CD14-positive monocyte (primary cell): ENCODE data around the gene NRXN3. TPM values are rescaled to one million over a fixed set of nuclear protein-coding genes. Genes with fewer than 3 reads are reported as not detected.

ENCODE experiments used
- DNase-seq, 3 donors: peaks; one replicate each; pipeline ENCODE4 v3.0.0-alpha.2; 2011 to 2022
- H2AFZ ChIP-seq: 2 replicates; pipeline ENCODE4 v1.6.0; 2012; ENCODE audit warnings: mild to moderate bottlenecking, low read depth, low read length, inconsistent platforms; ENCODE audit not compliant: insufficient read depth, poor library complexity, severe bottlenecking
- H3K27ac ChIP-seq, 2 donors: 1 replicate in 1 of 2; 2 replicates in 1 of 2; pipeline ENCODE4 v1.5.1; 2012 to 2013; ENCODE audit warnings: low read length in 2 of 2, control low read depth in 1 of 2, inconsistent platforms in 1 of 2, low read depth in 1 of 2, mild to moderate bottlenecking in 1 of 2
- H3K27me3 ChIP-seq, 2 donors: one replicate each; pipeline versions ENCODE4 v1.6.0 to v1.6.1; 2011 to 2013; ENCODE audit warnings: low read length in 2 of 2; ENCODE audit not compliant: control insufficient read depth in 2 of 2, insufficient read depth in 2 of 2
- H3K36me3 ChIP-seq, 2 donors: replicated peaks in 1 of 2; 1 replicate in 1 of 2; 2 replicates in 1 of 2; pipeline versions ENCODE4 v1.5.1 to v1.6.1; 2012 to 2013; ENCODE audit warnings: low read length in 2 of 2, control low read depth in 1 of 2, inconsistent platforms in 1 of 2, mild to moderate bottlenecking in 1 of 2; ENCODE audit not compliant: insufficient read depth in 2 of 2, control insufficient read depth in 1 of 2
- H3K4me1 ChIP-seq, 2 donors: 1 replicate in 1 of 2; 2 replicates in 1 of 2; pipeline versions ENCODE4 v1.5.1 to v1.6.1; 2012 to 2013; ENCODE audit warnings: low read length in 2 of 2, control low read depth in 1 of 2, inconsistent platforms in 1 of 2, mild to moderate bottlenecking in 1 of 2, moderate library complexity in 1 of 2; ENCODE audit not compliant: insufficient read depth in 2 of 2, control insufficient read depth in 1 of 2
- H3K4me2 ChIP-seq: replicated peaks from 2 replicates; pipeline ENCODE3; 2012; ENCODE audit warnings: low read length, moderate library complexity, mild to moderate bottlenecking; ENCODE audit not compliant: poor library complexity, severe bottlenecking; ENCODE audit errors: extremely low read depth
- H3K4me3 ChIP-seq, 3 experiments: fragments of 200-600 bp in 1 of 3; sonication (generic) in 1 of 3; replicated peaks in 1 of 3; 1 replicate in 2 of 3; 2 replicates in 1 of 3; pipeline ENCODE4 v1.5.1; 2011 to 2013; ENCODE audit warnings: low read length in 3 of 3, mild to moderate bottlenecking in 3 of 3, control low read depth in 2 of 3, low read depth in 2 of 3, inconsistent platforms in 1 of 3, moderate library complexity in 1 of 3
- H3K79me2 ChIP-seq: 2 replicates; pipeline ENCODE4 v1.6.0; 2012; ENCODE audit warnings: mild to moderate bottlenecking, control low read depth, inconsistent platforms, low read length, moderate library complexity; ENCODE audit not compliant: insufficient read depth
- H3K9ac ChIP-seq: 2 replicates; pipeline ENCODE4 v1.6.0; 2017; ENCODE audit warnings: low read length, mild to moderate bottlenecking; ENCODE audit not compliant: insufficient read depth, poor library complexity, severe bottlenecking
- H3K9me3 ChIP-seq, 2 donors: replicated peaks in 1 of 2; 1 replicate in 1 of 2; 2 replicates in 1 of 2; pipeline versions ENCODE4 v1.5.1 to v1.6.1; 2012 to 2013; ENCODE audit warnings: low read length in 2 of 2, control low read depth in 1 of 2; ENCODE audit not compliant: control insufficient read depth in 1 of 2, insufficient read depth in 1 of 2
- H4K20me1 ChIP-seq: 2 replicates; pipeline ENCODE4 v1.6.0; 2012; ENCODE audit warnings: mild to moderate bottlenecking, low read length, control low read depth, moderate library complexity; ENCODE audit not compliant: insufficient read depth
- H3K27ac Mint-ChIP-seq, 7 donors: one replicate each; pipeline ENCODE4 v1.8.0; 2020; ENCODE audit warnings: mild to moderate bottlenecking in 7 of 7, mixed read lengths in 7 of 7, moderate library complexity in 6 of 7, inconsistent platforms in 2 of 7
- H3K27me3 Mint-ChIP-seq, 3 donors: one replicate each; pipeline ENCODE4 v1.8.0; 2021 to 2022; ENCODE audit warnings: low read depth in 3 of 3, mild to moderate bottlenecking in 3 of 3, mixed read lengths in 3 of 3, moderate library complexity in 3 of 3, inconsistent platforms in 1 of 3
- H3K36me3 Mint-ChIP-seq, 2 donors: one replicate each; pipeline ENCODE4 v1.8.0; 2020; ENCODE audit warnings: mixed read lengths in 2 of 2, inconsistent platforms in 1 of 2, mild to moderate bottlenecking in 1 of 2
- H3K4me1 Mint-ChIP-seq: one replicate; pipeline ENCODE4 v1.8.0; 2020; ENCODE audit warnings: mild to moderate bottlenecking, mixed read lengths
- H3K4me3 Mint-ChIP-seq, 2 donors: one replicate each; pipeline ENCODE4 v1.8.0; 2020; ENCODE audit warnings: mild to moderate bottlenecking in 2 of 2, mixed read lengths in 2 of 2, moderate library complexity in 1 of 2
- H3K9me3 Mint-ChIP-seq, 7 donors: one replicate each; pipeline ENCODE4 v1.8.0; 2020 to 2022; ENCODE audit warnings: mixed read lengths in 7 of 7, mild to moderate bottlenecking in 6 of 7, moderate library complexity in 6 of 7, inconsistent platforms in 2 of 7
- WGBS: methylation state at CpG from one replicate; pipeline ENCODE4 v1.1.5; 2013; ENCODE audit warnings: missing lambda C conversion rate; ENCODE audit not compliant: insufficient coverage; 5-methylcytosine and 5-hydroxymethylcytosine counted together
- intact Hi-C, 2 donors: fragments of 100-400 bp; cut with micrococcal nuclease; formaldehyde crosslinking; loops; one replicate each; pipeline versions ENCODE4 v1.15.0 to v1.15.1; 2023
- polyA plus RNA-seq, 3 donors: library from polyadenylated mRNA; depleted of rRNA in 1 of 3; unstranded in 2 of 3; stranded (reverse) in 1 of 3; fragments of 300-500 nt in 2 of 3; fragments of >200 nt in 1 of 3; fragmentation: Illumina TruSeq in 2 of 3; gene quantifications; 1 replicate in 2 of 3; 2 replicates in 1 of 3; pipeline ENCODE4 v1.2.3, GENCODE V29; 2012 to 2021
- TF ChIP-seq, protein P1 (sequence below): fragments of 200-600 bp; IDR thresholded peaks from one replicate; pipeline ENCODE4 v1.8.0; 2022; ENCODE audit warnings: antibody characterized with exemption, mild to moderate bottlenecking

Gene NRXN3
- polyA plus RNA-seq, 3 donors, result not detected

DNA sequence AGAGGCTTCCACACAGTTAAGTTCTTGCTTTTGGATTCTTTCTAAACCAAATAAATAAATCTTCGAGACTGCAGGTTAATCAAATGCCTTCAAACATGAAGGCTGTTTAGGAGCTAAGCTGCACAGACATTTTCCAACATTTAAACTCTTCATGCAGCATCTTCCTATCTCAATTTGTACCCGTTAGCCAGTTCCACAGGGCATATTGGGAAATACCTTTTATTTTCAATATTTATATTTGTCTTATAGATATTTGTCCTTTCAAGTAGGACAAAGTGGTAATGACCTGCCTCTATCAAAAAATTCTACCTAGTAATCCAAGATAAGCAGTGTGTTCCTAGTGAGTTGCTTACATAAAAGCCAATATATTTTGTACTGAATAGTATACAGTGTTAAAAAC lies 1667.5 kb downstream of the NRXN3 start:
- H3K27ac Mint-ChIP-seq, result no peak overlapping the region
- Histone ChIP-seq H3K36me3 (no peaks in the 10 kb centered on the region), H3K9ac (no peak overlapping the region), H3K79me2 (no peaks in the 10 kb centered on the region), H2AFZ (no peak overlapping the region), H3K4me3 (no peak overlapping the region), H4K20me1 (no peaks in the 10 kb centered on the region), H3K27ac (no peak overlapping the region), H3K27me3 (no peaks in the 10 kb centered on the region), H3K9me3 (no peaks in the 10 kb centered on the region), H3K4me2 (no peak overlapping the region), H3K4me1 (no peaks in the 10 kb centered on the region)
- peaks cover 0 to 7% (median 2%) of the 10 kb centered on the region in 7 donors for H3K9me3 Mint-ChIP-seq
- H3K36me3 Mint-ChIP-seq, result no peaks in the 10 kb centered on the region
- peaks cover 0 to 1% (median 0%) of the 10 kb centered on the region in 3 donors for H3K27me3 Mint-ChIP-seq
- TF ChIP-seq, protein P1, sequence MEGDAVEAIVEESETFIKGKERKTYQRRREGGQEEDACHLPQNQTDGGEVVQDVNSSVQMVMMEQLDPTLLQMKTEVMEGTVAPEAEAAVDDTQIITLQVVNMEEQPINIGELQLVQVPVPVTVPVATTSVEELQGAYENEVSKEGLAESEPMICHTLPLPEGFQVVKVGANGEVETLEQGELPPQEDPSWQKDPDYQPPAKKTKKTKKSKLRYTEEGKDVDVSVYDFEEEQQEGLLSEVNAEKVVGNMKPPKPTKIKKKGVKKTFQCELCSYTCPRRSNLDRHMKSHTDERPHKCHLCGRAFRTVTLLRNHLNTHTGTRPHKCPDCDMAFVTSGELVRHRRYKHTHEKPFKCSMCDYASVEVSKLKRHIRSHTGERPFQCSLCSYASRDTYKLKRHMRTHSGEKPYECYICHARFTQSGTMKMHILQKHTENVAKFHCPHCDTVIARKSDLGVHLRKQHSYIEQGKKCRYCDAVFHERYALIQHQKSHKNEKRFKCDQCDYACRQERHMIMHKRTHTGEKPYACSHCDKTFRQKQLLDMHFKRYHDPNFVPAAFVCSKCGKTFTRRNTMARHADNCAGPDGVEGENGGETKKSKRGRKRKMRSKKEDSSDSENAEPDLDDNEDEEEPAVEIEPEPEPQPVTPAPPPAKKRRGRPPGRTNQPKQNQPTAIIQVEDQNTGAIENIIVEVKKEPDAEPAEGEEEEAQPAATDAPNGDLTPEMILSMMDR, result no peak
- no peaks in the 10 kb centered on the region for H3K4me1 Mint-ChIP-seq
- no CpG with 5 or more reads among the region's 2 CpGs for WGBS
- intact Hi-C loops, result no loop called here
- H3K4me3 Mint-ChIP-seq, result no peak overlapping the region
- no peak for DNase-seq

DNA sequence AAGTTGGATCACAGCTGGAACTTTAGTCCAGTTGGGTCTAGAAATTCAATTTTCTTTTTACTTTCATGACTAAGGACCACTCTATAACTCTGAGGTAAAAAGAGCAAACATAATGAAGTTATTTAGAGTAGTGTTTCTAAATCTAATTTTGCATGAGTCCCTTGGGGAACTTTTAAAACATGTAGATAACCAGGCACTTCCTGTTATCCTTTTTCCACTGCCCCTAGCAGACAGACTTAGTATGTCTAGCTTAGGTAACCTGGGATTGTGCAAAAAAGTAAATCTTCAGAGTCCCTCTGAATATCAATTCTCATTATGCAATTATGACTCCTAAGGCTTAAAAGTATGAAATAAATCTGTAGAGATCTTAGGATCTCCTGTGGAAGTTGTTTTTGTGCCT lies 1669.9 kb downstream of the NRXN3 start:
- no peaks in the 10 kb centered on the region for H3K27me3 ChIP-seq
- Mint-ChIP-seq H3K9me3 (peaks cover 0 to 7% (median 2%) of the 10 kb centered on the region in 7 donors), H3K4me3 (no peak overlapping the region), H3K27ac (no peak overlapping the region), H3K4me1 (no peaks in the 10 kb centered on the region), H3K27me3 (peaks cover 0 to 1% (median 0%) of the 10 kb centered on the region in 3 donors), H3K36me3 (no peaks in the 10 kb centered on the region)
- H3K27ac ChIP-seq, result no peak overlapping the region
- DNase-seq, result no peak
- intact Hi-C loops, result no loop called here
- no peaks in the 10 kb centered on the region for H3K9me3 ChIP-seq
- no peak overlapping the region for H3K4me3 ChIP-seq
- no peak overlapping the region for H3K9ac ChIP-seq
- H3K4me2 ChIP-seq, result no peak overlapping the region
- H3K4me1 ChIP-seq, result no peaks in the 10 kb centered on the region
- TF ChIP-seq, protein P1, result no peak
- H2AFZ ChIP-seq, result no peak overlapping the region
- no peaks in the 10 kb centered on the region for H3K79me2 ChIP-seq
- H3K36me3 ChIP-seq, result no peaks in the 10 kb centered on the region
- no peaks in the 10 kb centered on the region for H4K20me1 ChIP-seq
